Measurements from ENCODE around the gene UPK3BL1. TPM values are rescaled to one million over a fixed set of nuclear protein-coding genes. Genes with fewer than 3 reads are reported as not detected.
"Not testable (repeated sequence)": the region's sequence is repeated elsewhere in the genome, so short reads cannot be mapped to it uniquely, and the experiment has no call there.

UPK3BL1 gene
- total RNA-seq, 1 experiment from 2014 or later, result 51.4 TPM

- not testable (repeated sequence) for H3K36me3 ChIP-seq (ENCODE audit: insufficient read depth, low read length); DNase-seq; H3K9me3 ChIP-seq (ENCODE audit: low read length); H3K4me2 ChIP-seq (ENCODE audit: low read depth, low read length, poor library complexity, severe bottlenecking); H3K4me3 ChIP-seq (ENCODE audit: low read length); H3K4me1 ChIP-seq (ENCODE audit: low read length); H3K79me2 ChIP-seq (ENCODE audit: low read length); H2AFZ ChIP-seq (ENCODE audit: low read length); H3K27me3 ChIP-seq (ENCODE audit: low read length); H3K27ac ChIP-seq (ENCODE audit: low read length); H3K9ac ChIP-seq (ENCODE audit: low read length); H4K20me1 ChIP-seq (ENCODE audit: insufficient read depth, low read depth, low read length); H3K9me2 ChIP-seq (replicated peaks; ENCODE audit: insufficient read depth, low read length)
Observed at GRCh38 chr7:102614346-102614697, 28.3 kb downstream of the UPK3BL1 start.

- H3K4me2 ChIP-seq (ENCODE audit: low read depth, low read length, poor library complexity, severe bottlenecking), result not testable (repeated sequence)
Observed at GRCh38 chr7:102613575-102614345, 28.8 kb downstream of the UPK3BL1 start.

DNA sequence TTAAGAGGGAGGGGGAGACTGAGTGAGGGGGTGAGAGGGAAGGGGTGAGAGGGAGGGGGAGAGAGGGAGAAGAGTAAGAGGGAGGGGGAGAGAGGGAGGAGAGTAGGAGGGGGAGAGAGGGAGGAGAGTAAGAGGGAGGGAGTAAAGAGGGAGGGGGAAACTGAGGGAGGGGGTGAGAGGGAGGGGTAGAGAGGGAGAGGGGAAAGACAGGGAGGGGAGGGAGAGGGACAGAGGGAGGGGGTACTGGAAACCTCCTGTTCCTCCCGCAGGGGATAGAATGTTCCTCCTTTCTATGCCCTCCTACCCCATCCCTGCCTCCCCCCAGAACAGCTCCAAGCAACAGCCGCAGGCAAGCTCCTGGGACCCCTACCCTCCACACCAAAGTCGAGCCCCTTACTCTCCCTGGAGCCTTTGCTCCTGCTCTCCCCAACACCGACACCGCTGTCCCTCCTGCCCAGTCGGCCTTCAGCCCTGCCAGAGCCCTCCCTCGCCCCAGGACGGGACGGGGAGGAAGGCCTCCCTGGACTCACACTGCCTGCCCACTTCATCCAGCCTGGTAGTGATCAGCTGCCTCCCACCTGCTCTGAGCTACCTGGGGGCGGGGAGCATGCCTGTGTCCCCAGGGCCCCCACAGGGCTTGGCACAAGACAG, 30.8 kb downstream of the UPK3BL1 start:
- H3K27ac ChIP-seq (ENCODE audit: low read length); H3K9me2 ChIP-seq (replicated peaks; ENCODE audit: insufficient read depth, low read length); H4K20me1 ChIP-seq (ENCODE audit: insufficient read depth, low read depth, low read length); H3K4me2 ChIP-seq (ENCODE audit: low read depth, low read length, poor library complexity, severe bottlenecking); DNase-seq; H3K4me1 ChIP-seq (ENCODE audit: low read length); H3K4me3 ChIP-seq (ENCODE audit: low read length); H3K27me3 ChIP-seq (ENCODE audit: low read length); H2AFZ ChIP-seq (ENCODE audit: low read length); H3K79me2 ChIP-seq (ENCODE audit: low read length); H3K9ac ChIP-seq (ENCODE audit: low read length); H3K36me3 ChIP-seq (ENCODE audit: insufficient read depth, low read length); H3K9me3 ChIP-seq (ENCODE audit: low read length): not testable (repeated sequence)

More at GRCh38 chr7:102613575-102614345, 28.8 kb downstream of the UPK3BL1 start:
- peak overlapping the region; percentile 56; the same call in 1 of the 2 replicates for H3K27ac ChIP-seq (ENCODE audit: low read length)
- H3K4me1 ChIP-seq (ENCODE audit: low read length); H3K36me3 ChIP-seq (ENCODE audit: insufficient read depth, low read length); H3K4me3 ChIP-seq (ENCODE audit: low read length); DNase-seq; H4K20me1 ChIP-seq (ENCODE audit: insufficient read depth, low read depth, low read length); H3K79me2 ChIP-seq (ENCODE audit: low read length); H3K9me3 ChIP-seq (ENCODE audit: low read length); H3K9me2 ChIP-seq (replicated peaks; ENCODE audit: insufficient read depth, low read length); H3K27me3 ChIP-seq (ENCODE audit: low read length); H3K9ac ChIP-seq (ENCODE audit: low read length); H2AFZ ChIP-seq (ENCODE audit: low read length): not testable (repeated sequence)

DNA sequence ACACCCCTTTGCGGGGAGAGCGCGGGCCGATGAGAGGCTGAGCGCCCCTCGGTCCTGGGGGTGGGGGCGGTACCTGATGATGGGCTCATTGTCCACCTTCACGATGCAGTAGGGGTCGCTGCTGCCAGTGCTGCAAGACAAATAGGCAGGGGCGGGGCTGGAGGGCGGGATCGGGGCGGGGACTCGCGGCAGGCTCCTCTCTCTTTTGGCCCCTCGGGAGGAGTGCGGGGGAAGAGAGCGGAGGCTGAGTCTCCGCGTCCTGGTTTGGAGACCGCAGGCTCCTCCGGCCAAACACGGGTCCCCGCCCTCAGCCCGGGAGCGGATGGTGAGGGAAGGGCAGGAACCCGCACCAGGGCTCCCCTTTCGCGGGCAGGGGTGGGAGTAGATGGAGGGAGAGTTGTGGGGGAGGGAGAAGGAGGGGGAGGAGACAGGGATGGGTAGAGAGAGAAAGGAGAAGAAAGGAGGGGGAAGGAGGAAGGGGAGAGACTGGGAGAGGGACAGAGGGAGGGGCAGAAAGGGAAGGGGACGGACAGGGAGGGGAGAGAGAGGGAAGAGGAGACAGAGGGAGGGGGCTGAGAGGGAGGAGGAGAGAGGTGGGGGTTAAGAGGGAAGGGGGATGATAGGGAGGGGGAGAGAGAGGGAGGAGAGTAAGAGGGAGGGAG, 31.4 kb downstream of the UPK3BL1 start:
- H3K36me3 ChIP-seq (ENCODE audit: insufficient read depth, low read length); H3K4me3 ChIP-seq (ENCODE audit: low read length); H3K9ac ChIP-seq (ENCODE audit: low read length); H3K27ac ChIP-seq (ENCODE audit: low read length); DNase-seq; H3K4me2 ChIP-seq (ENCODE audit: low read depth, low read length, poor library complexity, severe bottlenecking); H3K27me3 ChIP-seq (ENCODE audit: low read length); H2AFZ ChIP-seq (ENCODE audit: low read length); H3K9me2 ChIP-seq (replicated peaks; ENCODE audit: insufficient read depth, low read length); H3K79me2 ChIP-seq (ENCODE audit: low read length); H3K9me3 ChIP-seq (ENCODE audit: low read length); H4K20me1 ChIP-seq (ENCODE audit: insufficient read depth, low read depth, low read length); H3K4me1 ChIP-seq (ENCODE audit: low read length): not testable (repeated sequence)

GRCh38 chr7:102610441-102610840, 32.1 kb downstream of the UPK3BL1 start:
- H2AFZ ChIP-seq (ENCODE audit: low read length); H3K9me2 ChIP-seq (replicated peaks; ENCODE audit: insufficient read depth, low read length); H3K9me3 ChIP-seq (ENCODE audit: low read length); H3K4me1 ChIP-seq (ENCODE audit: low read length); H3K79me2 ChIP-seq (ENCODE audit: low read length); H3K9ac ChIP-seq (ENCODE audit: low read length); H3K27ac ChIP-seq (ENCODE audit: low read length); DNase-seq; H3K4me2 ChIP-seq (ENCODE audit: low read depth, low read length, poor library complexity, severe bottlenecking); H3K36me3 ChIP-seq (ENCODE audit: insufficient read depth, low read length); H3K27me3 ChIP-seq (ENCODE audit: low read length); H3K4me3 ChIP-seq (ENCODE audit: low read length); H4K20me1 ChIP-seq (ENCODE audit: insufficient read depth, low read depth, low read length): not testable (repeated sequence)

DNA sequence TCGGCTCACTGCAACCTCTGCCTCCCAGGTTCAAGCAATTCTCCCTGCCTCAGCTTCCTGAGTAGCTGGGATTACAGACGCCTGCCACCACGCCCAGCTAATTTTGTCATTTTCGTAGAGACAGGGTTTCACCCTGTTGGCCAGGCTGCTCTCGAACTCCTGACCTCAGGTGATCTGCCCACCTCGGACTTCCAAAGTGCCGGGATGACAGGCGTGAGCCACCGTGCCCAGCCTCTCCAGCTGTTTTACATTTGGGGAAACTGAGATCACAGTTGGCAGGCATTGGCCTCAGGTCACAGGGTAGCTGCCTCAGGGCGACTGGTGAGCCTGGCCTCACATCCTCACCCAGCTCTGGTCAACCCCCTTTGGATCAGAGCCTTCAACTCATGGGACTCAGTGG, 32.9 kb downstream of the UPK3BL1 start:
- not testable (repeated sequence) for H3K27me3 ChIP-seq (ENCODE audit: low read length); H3K4me3 ChIP-seq (ENCODE audit: low read length); H3K4me1 ChIP-seq (ENCODE audit: low read length); H3K9me3 ChIP-seq (ENCODE audit: low read length); H3K9ac ChIP-seq (ENCODE audit: low read length); H3K36me3 ChIP-seq (ENCODE audit: insufficient read depth, low read length); H3K4me2 ChIP-seq (ENCODE audit: low read depth, low read length, poor library complexity, severe bottlenecking); H3K79me2 ChIP-seq (ENCODE audit: low read length); DNase-seq; H2AFZ ChIP-seq (ENCODE audit: low read length); H3K9me2 ChIP-seq (replicated peaks; ENCODE audit: insufficient read depth, low read length); H4K20me1 ChIP-seq (ENCODE audit: insufficient read depth, low read depth, low read length); H3K27ac ChIP-seq (ENCODE audit: low read length)

GRCh38 chr7:102606848-102607247, 35.7 kb downstream of the UPK3BL1 start:
- not testable (repeated sequence) for H3K9me2 ChIP-seq (replicated peaks; ENCODE audit: insufficient read depth, low read length); H3K4me2 ChIP-seq (ENCODE audit: low read depth, low read length, poor library complexity, severe bottlenecking); H3K36me3 ChIP-seq (ENCODE audit: insufficient read depth, low read length); H3K4me1 ChIP-seq (ENCODE audit: low read length); H3K9me3 ChIP-seq (ENCODE audit: low read length); H4K20me1 ChIP-seq (ENCODE audit: insufficient read depth, low read depth, low read length); H3K27me3 ChIP-seq (ENCODE audit: low read length); H3K4me3 ChIP-seq (ENCODE audit: low read length); H3K27ac ChIP-seq (ENCODE audit: low read length); H2AFZ ChIP-seq (ENCODE audit: low read length); H3K79me2 ChIP-seq (ENCODE audit: low read length); H3K9ac ChIP-seq (ENCODE audit: low read length); DNase-seq

DNA sequence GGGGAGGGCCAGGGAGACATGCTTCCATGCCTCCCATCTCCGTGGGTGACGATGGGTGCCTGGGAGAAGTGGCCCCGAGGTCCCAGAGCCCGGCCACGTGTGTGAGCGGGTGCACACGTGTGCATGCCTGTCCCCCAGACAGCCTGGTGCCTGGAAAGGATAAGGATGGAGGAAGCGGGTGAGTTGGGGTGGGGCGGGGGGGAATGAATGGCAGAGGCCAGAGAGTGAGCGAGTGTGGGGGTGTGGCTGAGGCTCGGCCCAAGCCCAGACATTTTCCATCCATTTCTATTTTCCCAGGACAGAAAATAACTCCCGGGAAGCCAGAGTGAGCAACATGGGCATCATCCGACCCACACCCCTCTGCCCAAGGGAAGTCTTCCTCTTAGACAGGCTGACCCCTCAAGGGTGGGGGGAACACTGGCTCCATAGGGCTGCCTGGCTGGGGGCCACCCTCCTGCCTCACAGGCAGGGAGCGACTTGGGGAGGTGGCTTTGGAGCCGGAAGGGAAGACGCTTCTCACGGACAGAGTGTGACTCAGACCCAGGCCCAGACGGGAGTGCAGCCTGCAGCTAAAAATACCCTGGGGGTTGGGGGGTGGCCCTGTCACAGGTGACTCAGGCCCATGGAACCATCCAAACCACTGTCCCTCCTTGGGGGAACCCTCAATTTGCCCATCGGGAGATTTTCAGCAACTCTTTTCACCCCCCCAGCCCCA, 38.0 kb downstream of the UPK3BL1 start:
- not testable (repeated sequence) for H4K20me1 ChIP-seq (ENCODE audit: insufficient read depth, low read depth, low read length); H3K9me2 ChIP-seq (replicated peaks; ENCODE audit: insufficient read depth, low read length); H3K4me2 ChIP-seq (ENCODE audit: low read depth, low read length, poor library complexity, severe bottlenecking); H3K36me3 ChIP-seq (ENCODE audit: insufficient read depth, low read length); H3K4me3 ChIP-seq (ENCODE audit: low read length); H3K4me1 ChIP-seq (ENCODE audit: low read length); H3K27ac ChIP-seq (ENCODE audit: low read length); DNase-seq; H3K79me2 ChIP-seq (ENCODE audit: low read length); H3K9me3 ChIP-seq (ENCODE audit: low read length); H2AFZ ChIP-seq (ENCODE audit: low read length); H3K27me3 ChIP-seq (ENCODE audit: low read length); H3K9ac ChIP-seq (ENCODE audit: low read length)

All from Karpas-422 (cell line).